ENCODE measurements around the gene TSSK3.

TSSK3 gene

GRCh38 chr1:32362474-32363313 lies at the start of gene TSSK3, which contains the start of gene FAM229A:
Gene TSSK3, plus strand, starts transcription at chr1:32362539. Its CDS starts 163 bp downstream, at chr1:32362702.
Gene FAM229A, minus strand, starts transcription at chr1:32362485. Its CDS starts 394 bp downstream, at chr1:32362091.
- no peak for DNase-seq

- DNase-seq, result no peak
These were observed 45.4 kb upstream of the TSSK3 start for GRCh38 chr1:32316903-32317277.

- no peak for DNase-seq
These were observed 44.0 kb upstream of the TSSK3 start for GRCh38 chr1:32318127-32318869.

- DNase-seq, result no peak
These were observed 40.5 kb upstream of the TSSK3 start for GRCh38 chr1:32321712-32322291.

GRCh38 chr1:32327204-32327603 lies 35.1 kb upstream of the TSSK3 start:
- no peak for DNase-seq

GRCh38 chr1:32329931-32330466 lies 32.3 kb upstream of the TSSK3 start:
- DNase-seq, result no peak

GRCh38 chr1:32330558-32331151 lies 31.7 kb upstream of the TSSK3 start:
- no peak for DNase-seq

GRCh38 chr1:32331549-32331948 lies 30.8 kb upstream of the TSSK3 start:
- DNase-seq, result no peak

GRCh38 chr1:32332290-32333079 lies 29.9 kb upstream of the TSSK3 start:
- no peak for DNase-seq

- no peak for DNase-seq
These were observed 28.9 kb upstream of the TSSK3 start for GRCh38 chr1:32333251-32333963.

- no peak for DNase-seq
These were observed 28.0 kb upstream of the TSSK3 start for GRCh38 chr1:32334274-32334861.

GRCh38 chr1:32334864-32335534 lies 27.3 kb upstream of the TSSK3 start:
- peak; percentile 31 for DNase-seq

- DNase-seq, result no peak
These were observed 26.9 kb upstream of the TSSK3 start for GRCh38 chr1:32335535-32335789.

GRCh38 chr1:32335790-32336590 lies 26.3 kb upstream of the TSSK3 start, which contains the start of gene MARCKSL1:
Gene MARCKSL1, minus strand, starts transcription at chr1:32336233. Its CDS starts 200 bp downstream, at chr1:32336033.
- peak; percentile 83 for DNase-seq

- no peak for DNase-seq
These were observed 25.8 kb upstream of the TSSK3 start for GRCh38 chr1:32336591-32336932.

- no peak for DNase-seq
These were observed 25.2 kb upstream of the TSSK3 start for GRCh38 chr1:32336963-32337675.

- no peak for DNase-seq
These were observed 24.3 kb upstream of the TSSK3 start for GRCh38 chr1:32337855-32338636.

GRCh38 chr1:32338637-32339145 lies 23.6 kb upstream of the TSSK3 start:
- DNase-seq, result no peak

Data from NCI-H1092 treated with DMSO at 0.1 percent for 48 hours (cell line).